Measurements from ENCODE around the gene YAP1. TPM values are rescaled to one million over a fixed set of nuclear protein-coding genes. Genes with fewer than 3 reads are reported as not detected.

The YAP1 gene
- polyA plus RNA-seq, 2 of the 4 experiments (the other 2 are of a cell fraction), result 40.4 to 48.0 TPM

DNA sequence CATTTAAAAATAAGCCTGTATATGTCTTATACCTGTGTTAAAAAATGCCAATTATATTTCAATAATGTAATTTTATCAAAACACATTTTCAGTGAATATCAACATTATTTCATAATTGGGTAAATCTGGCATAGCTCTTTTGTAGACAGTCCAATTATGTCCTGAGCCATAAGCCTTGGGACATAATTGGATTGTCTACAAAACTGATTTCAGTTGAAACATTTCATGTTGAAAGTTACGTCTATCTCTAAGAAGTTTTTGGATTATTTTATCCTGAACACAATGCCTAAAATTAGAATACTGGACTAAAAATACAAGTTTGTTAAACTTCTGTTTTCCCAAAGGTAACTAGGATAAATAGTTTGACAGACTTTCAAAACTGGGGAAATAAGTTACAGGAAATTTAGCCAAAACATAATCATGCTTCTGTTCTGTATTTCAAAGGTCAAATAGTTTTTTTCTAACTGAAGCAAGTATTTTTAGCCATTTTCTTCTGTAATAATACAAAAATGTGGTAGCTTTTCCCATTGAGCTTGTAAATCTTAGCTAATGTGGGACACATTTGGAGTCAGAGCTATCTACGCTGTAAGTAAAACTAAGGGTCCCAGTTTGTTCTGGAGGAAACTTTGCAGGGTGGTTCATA is 106.3 kb downstream of the YAP1 start:
- ChIA-PET CTCF (no interaction called here), POLR2A (no interaction called here)
- TF ChIP-seq USF2 (IDR thresholded peaks at IDR 0.05), result no peak
- no peak for TF ChIP-seq BHLHE40 (IDR thresholded peaks at IDR 0.05; ENCODE audit: low read depth, low read length)
- TF ChIP-seq RARB (CRISPR knock-in tag; IDR thresholded peaks at IDR 0.05), result no peak
- no peak for TF ChIP-seq RAD21 (conservative IDR thresholded peaks at IDR 0.05 in 1 of 2, IDR thresholded peaks at IDR 0.05 in 1 of 2)
- no peak for TF ChIP-seq RFX5 (IDR thresholded peaks at IDR 0.05)
- TF ChIP-seq TP53 (CRISPR knock-in tag; IDR thresholded peaks at IDR 0.05), result no peak
- no peak for TF ChIP-seq POLR2AphosphoS2 (conservative IDR thresholded peaks at IDR 0.05; ENCODE audit: low read length)
- no peak for TF ChIP-seq EP300 (IDR thresholded peaks at IDR 0.05)
- no peak for TF ChIP-seq ZSCAN20 (CRISPR knock-in tag; IDR thresholded peaks at IDR 0.05)
- TF ChIP-seq ESRRA (IDR thresholded peaks at IDR 0.05; ENCODE audit: borderline replicate concordance, low read length), result no peak
- H3K9me3 ChIP-seq, result no peaks in the 10 kb centered on the region
- H3K4me1 ChIP-seq, result peaks cover 18% of the 10 kb centered on the region; the same call in 2 of the 3 replicates
- DNase-seq (ENCODE audit: low read depth in 1 of 2, low spot score in 1 of 2) (no peak), ATAC-seq (no peak), FAIRE-seq (no peak)
- 84% methylated on average over 2 of the region's 2 CpGs for WGBS (ENCODE audit: missing lambda C conversion rate)
- H3K27ac ChIP-seq, result no peak overlapping the region
- H3K4me3 ChIP-seq, result no peak overlapping the region
- no peak overlapping the region for H3K4me2 ChIP-seq

DNA sequence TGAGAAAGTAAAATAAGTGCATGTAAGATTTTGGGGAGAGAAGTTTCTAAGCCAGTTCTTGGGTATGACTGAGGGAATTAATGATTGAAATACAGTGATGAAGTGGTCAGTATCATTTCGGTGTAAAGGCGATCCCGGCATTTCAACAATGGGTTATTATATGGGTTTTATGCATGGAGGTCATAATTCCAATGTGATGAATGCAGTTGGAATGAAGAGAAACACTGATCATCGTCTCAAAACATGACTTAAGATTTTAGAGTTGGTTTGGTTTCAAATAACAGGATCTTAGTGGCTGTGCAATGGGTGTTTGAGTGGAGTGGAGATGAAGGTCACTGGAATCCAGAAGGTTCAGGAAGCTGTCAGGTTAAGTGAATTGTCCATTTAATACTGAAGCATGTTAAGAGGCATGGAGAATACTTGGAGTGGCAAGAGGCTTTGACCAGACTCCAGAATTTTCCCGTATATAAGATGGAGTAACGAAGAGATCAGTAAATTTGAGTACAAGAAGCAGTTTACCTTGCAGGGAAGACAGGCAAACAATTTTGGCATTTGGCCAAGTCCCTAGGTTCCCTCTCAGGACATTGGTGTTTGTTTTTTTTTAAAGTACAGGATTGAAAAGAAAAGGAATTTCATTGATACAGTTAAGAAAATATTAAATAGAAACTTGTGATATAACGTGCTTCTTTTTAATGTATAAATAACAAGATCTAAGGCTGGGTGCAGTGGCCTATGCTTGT is 110.7 kb downstream of the YAP1 start:
- no peak for FAIRE-seq
- 89% methylated on average over 7 of the region's 7 CpGs for WGBS (ENCODE audit: missing lambda C conversion rate)
- no peak overlapping the region for H3K4me2 ChIP-seq
- H3K9me3 ChIP-seq, result no peaks in the 10 kb centered on the region
- TF ChIP-seq BHLHE40 (IDR thresholded peaks at IDR 0.05; ENCODE audit: low read depth, low read length), result no peak
- no peak for TF ChIP-seq HEYL (CRISPR knock-in tag; IDR thresholded peaks at IDR 0.05)
- no peak for TF ChIP-seq FOSB (CRISPR knock-in tag; IDR thresholded peaks at IDR 0.05)
- TF ChIP-seq NPAS2 (CRISPR knock-in tag; IDR thresholded peaks at IDR 0.05; ENCODE audit: borderline replicate concordance), result no peak
- TF ChIP-seq ZFP36 (IDR thresholded peaks at IDR 0.05; ENCODE audit: borderline replicate concordance, partially characterized antibody), result no peak
- TF ChIP-seq REST (IDR thresholded peaks at IDR 0.05), result no peak
- no peak for TF ChIP-seq TFCP2L1 (CRISPR knock-in tag; IDR thresholded peaks at IDR 0.05)
- no peak for TF ChIP-seq ATOH8 (CRISPR knock-in tag; IDR thresholded peaks at IDR 0.05; ENCODE audit: low read depth)
- TF ChIP-seq E2F6 (IDR thresholded peaks at IDR 0.05; ENCODE audit: borderline replicate concordance, low read depth), result no peak
- no peak for TF ChIP-seq RNF2 (IDR thresholded peaks at IDR 0.05; ENCODE audit: borderline replicate concordance, low read depth)
- TF ChIP-seq HOXA7 (CRISPR knock-in tag; IDR thresholded peaks at IDR 0.05), result no peak
- TF ChIP-seq CBX8 (IDR thresholded peaks at IDR 0.05), result no peak
- TF ChIP-seq KDM5A (IDR thresholded peaks at IDR 0.05), result no peak
- no peak for TF ChIP-seq FOXS1 (CRISPR knock-in tag; IDR thresholded peaks at IDR 0.05)
- TF ChIP-seq JUN (IDR thresholded peaks at IDR 0.05), result no peak
- TF ChIP-seq MYC (IDR thresholded peaks at IDR 0.05; ENCODE audit: borderline replicate concordance, low read length), result no peak
- no peak for TF ChIP-seq PHF8 (IDR thresholded peaks at IDR 0.05; ENCODE audit: borderline replicate concordance, low read depth)
- H3K27ac ChIP-seq, result no peak overlapping the region
- ATAC-seq, result no peak
- peaks cover 14% of the 10 kb centered on the region for H3K4me1 ChIP-seq
- CTCF ChIA-PET, result interaction anchor here (0.5 kb wide), 1 partner anchor 26 kb away, joined by 5 read pairs; no protein-coding TSS in a partner anchor
- no peak overlapping the region for H3K4me3 ChIP-seq
- no peak for DNase-seq (ENCODE audit: low read depth in 1 of 2, low spot score in 1 of 2)
- POLR2A ChIA-PET, result no interaction called here
